ENCODE data around the gene WIPF1.

- TF ChIP-seq CTCF (conservative IDR thresholded peaks at IDR 0.05) = no peak
- TF ChIP-seq ZFX (IDR thresholded peaks at IDR 0.05) = no peak
Measured at GRCh38 chr2:174540893-174541292, 56.7 kb downstream of the WIPF1 start.

Measured in C4-2B (cell line).